OCI-M1 (cell line): ENCODE results near the gene WNT8B.

ENCODE experiments used
- DNase-seq: peaks from one replicate; lab custom pipeline; 2025; lab: John Stamatoyannopoulos, UW

The WNT8B gene

GRCh38 chr10:100519311-100520051 lies 56.7 kb downstream of the WNT8B start, which contains the start of gene SEC31B:
Gene SEC31B, minus strand, starts transcription at chr10:100519861. Its CDS starts 2,909 bp downstream, at chr10:100516952.
- DNase-seq: no peak

DNA sequence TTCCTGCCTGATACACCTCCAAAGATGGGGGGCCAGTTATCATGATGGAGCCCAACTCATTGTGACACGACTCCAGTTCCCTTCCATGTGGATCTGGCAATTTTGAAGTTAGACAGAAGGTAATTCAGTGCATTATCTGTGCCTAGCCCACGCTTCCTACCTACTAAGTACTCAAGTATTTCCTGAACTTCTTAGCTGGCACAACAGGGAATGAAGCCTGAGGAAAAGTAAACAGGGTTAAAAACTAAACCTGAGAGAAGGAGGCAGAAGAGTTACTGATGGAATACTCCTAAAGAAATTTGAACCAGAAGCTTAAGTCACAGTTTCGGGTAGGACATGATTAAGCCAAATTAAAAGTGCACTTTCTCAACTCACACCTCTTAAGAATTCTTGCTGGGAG lies 58.0 kb downstream of the WNT8B start:
- DNase-seq: no peak

GRCh38 chr10:100522107-100522801 lies 59.4 kb downstream of the WNT8B start:
- DNase-seq: no peak

DNA sequence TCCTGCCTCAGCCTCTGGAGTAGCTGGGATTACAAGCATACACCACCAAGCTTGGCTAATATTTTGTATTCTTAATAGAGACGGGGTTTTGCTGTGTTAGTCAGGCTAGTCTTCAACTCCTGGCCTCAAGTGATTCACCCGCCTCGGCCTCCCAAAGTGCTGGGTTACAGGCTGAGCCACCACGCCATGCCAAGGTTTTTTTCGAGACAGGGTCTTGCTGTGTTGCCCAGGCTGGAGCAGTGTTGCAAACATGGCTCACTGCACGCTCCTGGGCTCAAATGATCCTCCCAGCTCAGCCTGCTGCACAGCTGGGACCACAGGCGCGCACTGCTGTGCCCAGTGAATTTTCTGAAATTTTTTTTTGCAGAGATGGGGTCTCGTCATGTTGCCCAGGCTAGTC lies 60.1 kb downstream of the WNT8B start:
- DNase-seq: no peak

- DNase-seq: no peak
These were observed 61.4 kb downstream of the WNT8B start for GRCh38 chr10:100524206-100524605.

- DNase-seq: no peak
These were observed 61.8 kb downstream of the WNT8B start for GRCh38 chr10:100524638-100525037.

GRCh38 chr10:100528123-100528886 lies 65.5 kb downstream of the WNT8B start:
- DNase-seq: no peak

DNA sequence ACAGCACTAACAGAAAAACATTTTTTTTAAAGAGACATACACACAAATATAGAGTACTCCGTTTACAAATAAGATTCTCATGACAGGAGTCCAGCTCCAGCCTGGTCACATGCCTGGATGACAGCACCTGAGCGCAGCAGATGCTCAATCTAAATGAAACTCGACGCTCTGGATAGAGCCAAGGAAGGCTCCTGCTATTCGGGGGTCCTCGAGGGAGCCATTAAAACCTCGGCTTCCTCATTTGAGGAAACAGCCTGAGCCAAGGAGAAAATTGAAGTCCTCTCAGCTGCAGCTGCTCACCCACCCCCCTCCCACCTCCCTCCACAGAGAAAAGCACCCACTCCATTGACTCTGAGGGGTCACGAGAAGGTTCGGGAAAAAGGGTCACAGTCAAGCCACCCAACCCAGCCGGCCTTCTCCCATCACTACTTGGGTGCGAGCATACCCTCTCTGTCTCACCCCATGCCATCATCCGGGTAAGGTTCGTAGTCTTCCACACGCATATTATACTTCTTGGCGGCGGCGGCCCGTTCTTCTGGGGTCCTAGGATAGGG lies 66.2 kb downstream of the WNT8B start:
- DNase-seq: peak; percentile 44

DNA sequence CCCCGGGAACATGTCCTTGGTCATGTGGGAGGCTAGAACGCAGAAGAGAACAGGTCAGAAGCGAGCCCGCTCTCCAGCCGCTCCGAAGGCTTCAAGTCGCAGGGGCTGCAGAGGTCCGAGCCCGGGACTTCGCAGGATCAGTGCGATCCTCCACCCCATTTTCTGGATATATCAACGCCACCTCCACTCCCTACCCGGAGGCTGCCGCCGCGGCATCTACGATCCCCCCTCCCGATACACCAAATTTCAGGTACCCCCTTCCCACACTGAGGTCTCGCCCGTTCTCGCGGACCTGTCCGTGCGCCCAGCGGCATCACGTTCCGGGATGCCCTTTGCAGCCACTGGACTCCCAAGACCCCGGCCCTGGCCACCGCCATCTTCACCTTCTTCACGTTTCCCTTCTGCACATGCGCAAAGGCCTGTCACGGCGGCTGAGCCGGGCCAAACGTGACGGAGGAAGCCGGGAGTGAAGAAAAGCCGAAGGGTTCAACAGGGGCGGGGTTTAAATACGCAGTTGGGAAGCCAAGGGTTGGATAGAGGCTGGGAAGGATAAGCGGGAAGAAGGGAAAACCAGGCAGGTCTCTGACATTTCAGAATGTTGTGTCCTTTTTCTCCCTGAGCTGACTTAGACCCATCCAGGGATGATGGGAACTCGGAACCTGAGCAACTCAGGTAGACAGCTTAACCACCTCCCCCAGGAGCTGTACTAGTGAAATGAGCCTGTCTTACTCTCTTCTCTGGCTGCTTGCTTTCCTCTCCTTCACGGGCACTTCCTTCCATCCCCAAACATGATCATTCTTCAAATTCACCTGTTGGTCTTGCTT lies 66.9 kb downstream of the WNT8B start, which contains the start of gene NDUFB8:
Gene NDUFB8 (minus strand): TSS at position 397 of the 824 bp plus-strand sequence. CDS start 20 bp downstream, at position 377.
- DNase-seq: peak; percentile 93

DNA sequence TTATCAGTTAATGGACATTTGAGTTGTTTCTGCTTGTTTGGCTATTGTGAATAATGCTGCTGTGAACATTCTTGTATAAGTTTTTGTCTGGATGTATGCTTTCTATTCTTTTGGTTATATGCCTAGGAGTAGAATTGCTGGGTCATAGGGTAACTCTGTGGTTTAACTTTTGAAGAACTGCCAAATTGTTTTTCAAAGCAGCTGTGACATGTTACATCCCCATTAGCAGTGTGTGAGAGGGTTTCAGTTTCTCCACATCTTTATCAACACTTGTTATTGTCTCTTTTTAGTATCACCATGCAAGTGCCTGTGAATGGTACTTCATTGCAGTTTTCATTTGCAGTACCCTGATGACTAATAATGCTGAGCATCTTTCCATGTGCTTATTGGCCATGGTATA lies 69.0 kb downstream of the WNT8B start:
- DNase-seq: peak; percentile 56
